GM19099 (cell line): ENCODE measurements around the gene CCNL2.

Experiments
- POLR2A ChIP-seq: IDR thresholded peaks from 3 replicates; pipeline ENCODE4 v1.6.1; 2011; ENCODE audit warnings: low read depth; ENCODE audit not compliant: insufficient read length; ENCODE audit errors: extremely low read depth

The CCNL2 gene

DNA sequence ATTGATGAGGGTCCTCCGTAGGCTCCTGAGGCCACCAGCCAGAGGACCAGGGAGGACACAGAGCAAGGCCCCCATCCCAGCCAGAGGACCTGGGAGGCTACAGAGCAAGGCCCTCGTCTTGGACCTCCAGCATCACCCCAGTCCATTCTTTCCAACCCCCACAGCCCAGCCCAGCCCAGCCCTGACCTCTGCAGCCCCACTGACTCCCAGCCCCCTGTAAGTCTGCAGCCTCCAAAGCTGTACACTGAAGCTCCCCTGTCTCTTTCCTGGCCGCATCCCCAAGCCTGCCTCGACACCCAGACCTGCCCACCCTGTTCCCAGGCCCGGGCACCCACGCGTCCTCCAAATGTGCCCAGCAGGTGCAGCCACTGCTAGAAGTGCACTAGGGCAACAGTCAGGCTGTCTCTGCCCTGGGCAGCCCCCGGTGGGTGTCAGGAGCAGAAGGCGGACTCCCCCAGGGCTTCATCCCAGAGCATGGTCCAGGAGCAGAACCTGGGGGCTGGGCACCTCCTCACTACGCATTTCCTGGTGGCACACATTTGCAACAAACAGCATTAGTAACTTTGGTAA is 52.0 kb downstream of the CCNL2 start:
- no peak for TF ChIP-seq POLR2A

DNA sequence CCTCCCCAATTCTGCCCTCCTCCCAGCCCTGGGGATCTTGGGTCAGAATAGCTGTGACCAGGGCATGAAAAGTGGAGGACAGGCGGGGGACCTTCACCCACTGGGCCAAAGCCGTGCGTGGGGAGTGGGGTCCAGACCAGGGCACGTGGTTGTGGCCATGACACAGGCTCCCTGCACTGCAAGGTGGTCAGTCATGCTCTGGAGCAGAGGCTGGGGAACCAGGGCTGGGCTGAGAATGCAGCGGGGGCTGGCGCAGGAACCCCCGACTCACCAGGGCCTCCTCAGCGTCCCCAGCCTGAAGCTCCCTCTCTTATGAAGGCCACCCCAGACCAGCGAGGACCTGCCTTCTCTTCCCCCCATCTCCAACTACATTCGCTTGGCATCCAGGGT is 52.6 kb downstream of the CCNL2 start:
- TF ChIP-seq POLR2A = no peak

DNA sequence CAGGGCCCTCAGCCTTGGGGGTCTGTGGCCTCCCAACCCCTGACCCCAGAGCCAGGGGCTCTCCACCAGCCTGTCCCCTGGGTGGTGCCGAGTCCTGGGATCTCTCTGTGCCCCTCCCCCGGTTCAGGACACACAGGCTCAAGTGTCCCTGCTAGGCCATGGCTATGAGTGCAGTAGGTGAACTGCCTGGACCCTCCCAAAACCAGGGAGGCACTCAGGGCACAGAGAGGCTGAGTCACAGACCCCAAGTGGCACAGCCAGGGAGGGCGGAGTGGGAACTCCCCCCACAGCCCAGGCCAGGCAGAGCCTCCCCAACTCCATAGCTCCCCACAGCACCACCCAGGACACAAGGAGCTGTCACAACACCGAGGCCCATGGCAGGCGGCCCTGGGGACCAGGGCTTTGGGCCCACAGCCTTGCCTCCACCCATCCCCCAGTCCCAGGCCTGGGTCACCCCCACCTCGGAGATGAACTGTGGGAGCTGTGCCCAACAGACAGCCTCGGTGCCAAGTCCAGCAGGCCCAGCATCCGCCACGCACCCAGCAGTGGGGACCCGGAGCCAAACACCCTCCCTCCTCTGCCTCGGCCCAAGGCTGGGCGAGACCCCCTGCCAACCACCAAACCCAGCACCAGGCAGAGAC is 53.2 kb downstream of the CCNL2 start:
- TF ChIP-seq POLR2A = no peak

DNA sequence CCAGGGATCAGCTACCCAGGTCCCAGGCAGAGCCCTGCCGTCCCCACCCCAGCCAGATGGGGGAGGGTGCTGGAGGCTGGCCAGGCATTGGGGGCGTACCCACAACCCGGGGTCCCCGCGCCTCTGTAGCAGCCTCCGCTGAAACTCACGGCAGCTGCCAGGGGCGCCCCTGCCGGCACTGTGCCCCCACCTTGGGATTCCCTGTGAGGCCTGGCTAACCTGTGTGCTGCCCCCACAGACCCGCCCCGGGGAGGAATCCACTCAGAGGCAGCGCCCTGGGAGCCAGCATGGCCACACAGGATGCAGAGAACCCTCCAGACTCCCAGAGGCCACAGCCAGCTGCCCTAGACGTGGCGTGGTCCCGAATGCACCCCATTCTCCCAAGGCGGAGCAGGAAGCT is 53.8 kb downstream of the CCNL2 start:
- TF ChIP-seq POLR2A = no peak

DNA sequence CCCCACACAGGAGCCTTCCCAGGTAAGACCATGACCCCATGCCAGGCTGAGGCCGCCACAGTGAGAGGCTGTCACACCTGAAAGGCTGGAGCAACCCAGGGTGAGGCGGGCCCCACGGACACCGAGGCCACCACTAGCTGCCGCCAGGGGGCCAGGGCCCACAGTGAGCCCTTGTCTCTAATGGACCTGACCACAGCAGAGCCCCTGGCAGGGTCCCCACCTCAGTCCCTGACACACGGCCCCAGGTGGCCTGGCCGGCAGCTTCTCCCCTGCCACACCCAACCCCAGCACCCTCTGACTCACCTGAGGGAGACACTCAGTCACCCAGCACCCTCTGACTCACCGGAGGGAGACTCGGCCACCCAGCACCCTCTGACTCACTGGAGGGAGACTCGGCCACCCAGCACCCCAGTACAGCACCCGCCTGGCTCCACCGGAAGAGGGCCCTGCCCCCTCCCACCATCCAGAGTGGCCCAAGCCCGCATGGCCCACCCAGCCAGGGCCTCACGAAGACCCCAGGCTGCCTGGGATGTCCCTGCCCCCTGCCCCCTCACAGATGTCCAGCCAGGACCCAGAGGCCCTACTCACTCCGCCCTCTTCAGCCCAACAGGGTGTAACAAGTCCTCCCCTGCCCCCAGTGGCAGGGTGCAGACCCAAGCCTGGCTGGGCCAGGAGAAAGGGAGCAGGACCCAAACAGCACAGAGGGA is 54.3 kb downstream of the CCNL2 start:
- TF ChIP-seq POLR2A = no peak

DNA sequence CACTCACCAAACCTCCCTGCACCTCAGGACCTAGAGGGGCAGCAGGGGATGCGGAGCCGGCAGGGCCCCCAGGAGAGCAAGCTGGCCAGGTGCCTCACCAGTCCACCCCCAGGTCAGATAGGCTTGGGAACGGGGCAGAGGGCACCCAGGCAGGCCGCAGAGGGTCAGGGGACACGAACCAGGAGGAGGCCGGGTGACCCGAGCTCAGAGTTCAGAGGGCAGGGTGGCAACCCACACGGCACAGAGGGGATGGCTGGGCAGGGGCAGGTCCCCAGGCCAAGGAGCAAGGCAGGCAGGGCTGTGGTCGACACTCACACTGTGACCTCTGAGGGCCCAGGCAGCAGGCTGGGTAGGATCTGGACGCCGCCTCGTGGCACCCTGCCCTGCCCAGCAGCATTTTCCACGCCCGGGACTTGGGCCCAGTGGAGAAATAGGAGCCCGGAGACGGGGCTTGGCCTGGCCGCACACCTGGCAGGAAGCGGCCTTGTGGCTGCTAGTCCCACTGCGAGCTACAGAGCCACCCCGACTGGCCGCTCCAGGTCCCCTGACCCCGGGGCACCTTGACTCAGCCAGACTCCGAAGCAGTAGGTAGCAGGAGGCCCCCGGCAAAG is 55.2 kb downstream of the CCNL2 start:
- no peak for TF ChIP-seq POLR2A

DNA sequence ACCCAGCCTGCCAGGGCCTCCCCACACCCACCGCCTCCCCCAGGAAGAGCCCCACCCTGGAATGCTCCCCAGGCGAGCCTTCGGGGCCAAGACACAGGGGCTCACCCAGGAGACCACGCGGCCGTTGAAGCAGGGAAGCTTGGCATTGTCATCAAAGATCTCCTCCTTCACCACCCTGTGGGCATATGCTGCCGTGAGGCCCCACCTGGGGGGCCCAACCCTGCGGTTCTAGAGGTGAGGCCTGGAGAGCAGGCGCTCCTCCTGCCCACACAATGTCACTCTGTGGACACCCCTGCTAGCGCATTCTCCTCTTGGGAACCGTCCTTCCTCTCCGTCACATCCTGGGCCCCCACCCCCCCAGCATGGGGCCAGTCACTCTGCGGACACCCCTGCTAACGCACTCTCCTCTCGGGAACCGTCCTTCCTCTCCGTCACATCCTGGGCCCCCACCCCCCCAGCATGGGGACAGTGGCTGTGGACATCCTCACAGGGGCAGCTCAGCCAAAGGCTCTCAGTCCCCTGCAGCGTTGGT is 56.5 kb downstream of the CCNL2 start:
- no peak for TF ChIP-seq POLR2A

DNA sequence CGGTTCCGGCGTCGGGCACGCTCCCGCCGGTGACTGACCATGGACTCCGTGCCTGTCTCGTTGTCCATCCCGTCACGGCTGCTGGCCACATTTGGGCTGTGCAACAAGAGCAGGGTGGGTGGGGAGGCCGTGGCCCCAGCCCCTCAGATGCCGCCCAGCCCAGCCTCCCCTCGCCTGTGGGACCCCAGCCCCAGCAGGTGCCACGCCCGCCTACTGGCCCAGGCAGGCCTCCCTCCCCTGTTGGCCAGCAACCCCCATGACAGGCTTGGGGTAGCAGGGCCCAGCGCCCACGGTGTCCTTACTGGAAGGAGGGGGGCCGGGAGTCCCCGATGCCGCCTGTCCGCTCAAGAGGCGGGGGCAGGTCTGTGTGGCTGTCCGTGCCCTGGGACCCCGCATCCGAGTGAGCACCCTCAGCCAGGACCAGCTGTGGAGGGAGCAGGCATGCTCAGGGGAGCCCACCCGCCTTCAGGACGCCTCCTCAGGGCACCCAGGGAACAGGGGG is 57.0 kb downstream of the CCNL2 start:
- TF ChIP-seq POLR2A = no peak

DNA sequence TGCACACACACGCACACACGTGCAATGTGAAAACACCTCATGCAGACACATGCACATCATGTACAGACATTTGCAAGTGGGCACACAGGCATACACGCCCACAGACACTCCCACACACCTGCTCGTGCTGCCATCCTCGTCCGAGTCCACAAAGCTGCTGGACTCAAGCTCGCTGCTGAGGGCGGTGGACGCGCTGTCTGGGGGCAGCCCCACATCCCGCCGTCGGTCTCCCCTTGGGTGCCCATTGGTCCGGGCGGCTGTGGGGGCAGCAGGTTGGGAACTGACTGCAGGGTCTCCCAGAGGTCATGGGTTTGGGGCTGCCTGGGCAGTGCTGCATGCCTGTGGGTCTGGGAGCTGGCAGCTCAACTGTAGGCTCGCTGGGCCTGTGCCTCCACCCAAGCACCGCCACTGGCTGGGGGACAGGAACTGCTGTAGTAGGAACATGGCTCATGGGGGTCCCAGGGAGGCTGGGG is 57.5 kb downstream of the CCNL2 start:
- TF ChIP-seq POLR2A = no peak

DNA sequence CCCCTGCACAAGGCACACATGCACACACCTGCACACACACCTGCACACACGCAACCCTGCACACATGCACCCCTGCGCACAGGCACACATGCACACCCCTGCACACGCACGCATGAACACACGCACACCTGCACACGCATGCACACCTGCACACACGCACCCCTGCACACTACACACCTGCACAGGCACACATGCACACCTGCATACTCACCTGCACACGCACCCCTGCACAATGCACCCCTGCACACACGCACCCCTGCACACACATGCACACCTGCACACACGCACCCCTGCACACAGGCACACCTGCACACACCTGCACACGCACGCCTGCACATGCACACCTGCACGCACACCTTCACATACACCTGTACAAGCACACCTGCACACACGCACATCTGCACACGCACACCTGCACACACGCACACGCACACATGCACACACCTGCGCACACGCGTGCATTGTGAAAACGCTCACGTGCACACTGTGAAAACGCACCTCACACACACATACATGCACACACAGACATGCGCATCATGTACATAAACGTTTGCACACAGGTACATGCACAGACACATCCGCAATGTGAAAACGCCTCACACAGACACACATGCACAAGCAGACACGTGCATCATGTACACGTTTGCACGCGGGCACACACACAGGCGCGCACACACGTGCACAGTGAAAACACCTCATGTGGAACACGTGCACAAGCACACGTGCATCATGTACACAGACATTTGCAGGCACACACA is 58.2 kb downstream of the CCNL2 start:
- no peak for TF ChIP-seq POLR2A

DNA sequence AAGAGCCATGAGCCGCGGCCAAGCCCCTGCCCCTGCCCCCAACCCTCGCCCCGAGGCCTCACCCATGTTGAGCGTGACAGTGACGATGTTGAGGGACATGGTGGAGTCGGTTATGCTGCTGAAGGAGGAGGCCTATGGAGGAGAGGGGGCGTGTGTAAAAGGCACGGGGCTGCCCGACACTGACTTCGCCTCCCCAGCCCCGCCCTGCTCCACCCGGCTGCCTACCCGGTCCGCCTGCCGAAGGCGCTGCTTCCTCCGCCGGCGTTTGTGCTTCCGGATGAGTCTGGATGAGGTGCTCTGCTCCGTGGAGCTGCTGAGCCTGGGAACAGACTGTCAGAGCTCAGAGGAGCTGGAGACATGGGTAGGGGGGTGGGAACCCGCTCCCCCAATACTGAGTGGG is 59.0 kb downstream of the CCNL2 start:
- TF ChIP-seq POLR2A = no peak

DNA sequence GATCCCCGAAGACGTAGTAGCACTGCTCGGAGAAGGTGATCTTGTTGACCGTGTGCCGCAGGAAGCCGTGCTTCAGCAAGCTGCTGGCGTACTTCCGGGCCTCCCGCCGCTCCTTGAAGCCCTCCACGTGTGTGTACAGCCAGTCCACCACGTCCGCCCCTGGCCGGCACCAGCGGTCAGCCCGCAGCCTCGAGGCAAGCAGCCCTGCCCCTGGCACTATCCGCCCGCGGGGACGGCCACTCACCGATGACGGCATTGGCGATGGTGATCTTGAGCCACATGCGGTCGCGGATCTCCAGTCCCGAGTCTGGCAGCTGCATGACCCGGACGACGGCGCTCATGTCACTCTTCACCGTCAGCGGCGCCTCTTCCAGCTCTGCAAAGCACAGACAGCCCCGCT is 60.9 kb downstream of the CCNL2 start:
- no peak for TF ChIP-seq POLR2A

DNA sequence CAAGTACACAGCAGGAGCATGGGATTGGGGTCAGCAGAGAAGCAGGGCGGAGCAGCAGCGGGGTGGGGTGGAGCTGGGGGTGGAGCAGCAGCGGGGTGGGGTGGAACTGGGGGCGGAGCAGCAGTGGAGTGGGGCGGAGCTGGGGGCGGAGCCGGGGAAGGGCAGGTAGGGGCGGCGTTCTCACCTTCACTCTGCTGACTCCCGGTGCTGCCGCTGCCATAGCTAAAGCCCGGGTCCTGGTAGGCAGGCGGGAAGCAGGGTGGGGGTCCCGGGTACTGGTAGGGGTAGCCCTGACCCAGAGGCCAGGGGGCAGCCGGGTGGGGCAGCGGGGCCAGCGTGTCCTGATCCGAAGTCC is 61.4 kb downstream of the CCNL2 start:
- TF ChIP-seq POLR2A = no peak

DNA sequence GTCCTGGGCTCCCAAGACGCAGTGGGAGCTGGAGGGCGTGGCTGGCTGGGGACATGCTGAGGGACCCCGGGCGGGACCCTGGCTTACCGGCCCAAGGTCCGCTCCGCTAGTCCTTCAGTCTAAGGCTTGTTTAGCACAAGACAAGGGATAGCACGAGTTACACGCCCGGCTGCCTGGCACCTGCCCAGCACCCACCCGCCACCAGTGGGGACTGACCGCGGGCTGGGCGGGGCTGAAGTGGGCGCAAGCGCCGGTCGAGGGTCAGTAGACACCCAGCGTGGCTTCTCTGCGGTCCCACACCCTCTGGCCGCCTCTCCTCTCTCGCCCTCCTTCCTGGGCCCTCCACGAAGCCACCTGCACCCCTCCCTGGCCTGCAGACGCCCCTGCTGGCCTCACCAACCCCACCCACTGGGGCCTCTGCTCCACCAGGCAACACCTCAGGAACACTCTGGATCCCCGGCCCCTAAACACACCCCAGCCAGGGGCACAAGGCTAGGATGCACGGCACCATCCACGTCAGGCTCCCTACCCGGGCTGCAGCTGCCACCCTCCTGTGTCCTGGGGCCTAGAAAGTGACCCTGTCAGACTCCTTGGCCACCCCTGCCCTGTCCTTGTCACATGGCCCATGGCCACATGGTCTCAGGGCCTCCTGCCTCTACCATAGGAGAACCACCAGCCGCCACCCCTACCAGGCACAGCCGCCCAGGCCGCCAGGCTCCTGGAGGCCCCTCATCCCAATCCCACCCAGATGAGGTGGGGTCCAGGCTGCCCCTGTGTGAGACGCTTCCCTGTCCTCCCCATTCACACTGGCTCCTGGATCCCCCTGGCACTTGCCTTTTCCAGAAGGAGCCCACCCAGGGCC is 62.0 kb downstream of the CCNL2 start:
- TF ChIP-seq POLR2A = no peak
